Measurements from ENCODE around the gene IPO13.

IPO13 gene

DNA sequence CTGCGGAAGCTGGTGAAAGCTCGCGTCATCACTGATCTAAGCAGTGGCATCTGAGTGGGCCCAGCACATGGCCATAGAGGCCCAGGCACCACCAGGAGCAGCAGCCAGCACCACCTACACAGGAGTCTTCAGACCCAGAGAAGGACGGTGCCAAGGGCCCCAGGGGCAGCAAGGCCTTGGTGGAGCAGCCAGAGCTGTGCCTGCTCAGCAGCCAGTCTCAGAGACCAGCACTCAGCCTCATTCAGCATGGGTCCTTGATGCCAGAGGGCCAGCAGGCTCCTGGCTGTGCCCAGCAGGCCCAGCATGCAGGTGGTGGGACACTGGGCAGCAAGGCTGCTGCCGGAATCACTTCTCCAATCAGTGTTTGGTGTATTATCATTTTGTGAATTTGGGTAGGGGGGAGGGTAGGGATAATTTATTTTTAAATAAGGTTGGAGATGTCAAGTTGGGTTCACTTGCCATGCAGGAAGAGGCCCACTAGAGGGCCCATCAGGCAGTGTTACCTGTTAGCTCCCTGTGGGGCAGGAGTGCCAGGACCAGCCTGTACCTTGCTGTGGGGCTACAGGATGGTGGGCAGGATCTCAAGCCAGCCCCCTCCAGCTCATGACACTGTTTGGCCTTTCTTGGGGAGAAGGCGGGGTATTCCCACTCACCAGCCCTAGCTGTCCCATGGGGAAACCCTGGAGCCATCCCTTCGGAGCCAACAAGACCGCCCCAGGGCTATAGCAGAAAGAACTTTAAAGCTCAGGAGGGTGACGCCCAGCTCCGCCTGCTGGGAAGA is 16.4 kb upstream of the IPO13 start:
- Histone ChIP-seq H3K4me2 (ENCODE audit: insufficient read depth, low read length) (no peak overlapping the region), H3K27ac (ENCODE audit: low read length) (no peak overlapping the region)
- 0 out of 3 replicates have a peak, but pooled peaks have one; percentile 39 for ATAC-seq (ENCODE audit: insufficient read depth, low read depth)

DNA sequence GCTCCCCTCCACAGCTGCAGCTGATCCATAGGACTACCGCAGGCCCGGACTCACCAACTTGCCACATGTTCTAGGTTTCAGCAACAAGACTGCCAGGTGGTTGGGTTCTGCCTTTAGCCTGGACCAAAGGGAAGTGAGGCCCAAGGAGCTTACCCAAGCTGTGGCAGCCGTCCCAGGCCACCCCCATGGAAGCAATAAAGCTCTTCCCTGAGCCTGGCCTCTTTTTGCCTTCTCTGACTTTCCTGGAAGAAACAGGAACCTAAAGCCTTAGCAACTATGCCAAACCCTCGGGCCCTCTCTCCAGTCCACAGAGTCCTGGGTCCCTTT is 15.8 kb upstream of the IPO13 start:
- DNase-seq (no peak), ATAC-seq (ENCODE audit: insufficient read depth, low read depth) (no peak)
- Histone ChIP-seq H3K27ac (ENCODE audit: low read length) (no peak overlapping the region), H3K9ac (ENCODE audit: low read depth, low read length) (no peak overlapping the region), H3K27me3 (ENCODE audit: insufficient read depth, low read length, poor library complexity) (no peaks in the 10 kb centered on the region), H3K4me2 (ENCODE audit: insufficient read depth, low read length) (no peak overlapping the region), H3K36me3 (ENCODE audit: insufficient read depth, low read length) (peaks cover 7% of the 10 kb centered on the region), H3K79me2 (ENCODE audit: insufficient read depth, low read length) (no peaks in the 10 kb centered on the region), H2AFZ (ENCODE audit: low read depth, low read length) (no peak overlapping the region), H3K9me3 (ENCODE audit: insufficient read depth, low read length, severe bottlenecking) (no peaks in the 10 kb centered on the region), H4K20me1 (ENCODE audit: insufficient read depth, low read length) (no peaks in the 10 kb centered on the region), H3K4me1 (ENCODE audit: insufficient read depth, low read length) (no peaks in the 10 kb centered on the region), H3K4me3 (ENCODE audit: low read depth in 1 of 2, low read length in 2 of 2) (no peak overlapping the region)
- TF ChIP-seq, protein P1, sequence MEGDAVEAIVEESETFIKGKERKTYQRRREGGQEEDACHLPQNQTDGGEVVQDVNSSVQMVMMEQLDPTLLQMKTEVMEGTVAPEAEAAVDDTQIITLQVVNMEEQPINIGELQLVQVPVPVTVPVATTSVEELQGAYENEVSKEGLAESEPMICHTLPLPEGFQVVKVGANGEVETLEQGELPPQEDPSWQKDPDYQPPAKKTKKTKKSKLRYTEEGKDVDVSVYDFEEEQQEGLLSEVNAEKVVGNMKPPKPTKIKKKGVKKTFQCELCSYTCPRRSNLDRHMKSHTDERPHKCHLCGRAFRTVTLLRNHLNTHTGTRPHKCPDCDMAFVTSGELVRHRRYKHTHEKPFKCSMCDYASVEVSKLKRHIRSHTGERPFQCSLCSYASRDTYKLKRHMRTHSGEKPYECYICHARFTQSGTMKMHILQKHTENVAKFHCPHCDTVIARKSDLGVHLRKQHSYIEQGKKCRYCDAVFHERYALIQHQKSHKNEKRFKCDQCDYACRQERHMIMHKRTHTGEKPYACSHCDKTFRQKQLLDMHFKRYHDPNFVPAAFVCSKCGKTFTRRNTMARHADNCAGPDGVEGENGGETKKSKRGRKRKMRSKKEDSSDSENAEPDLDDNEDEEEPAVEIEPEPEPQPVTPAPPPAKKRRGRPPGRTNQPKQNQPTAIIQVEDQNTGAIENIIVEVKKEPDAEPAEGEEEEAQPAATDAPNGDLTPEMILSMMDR (IDR thresholded peaks at IDR 0.05; ENCODE audit: borderline replicate concordance, extremely low read depth, low read length, poor library complexity, severe bottlenecking), result no peak
- TF ChIP-seq EZH2 (IDR thresholded peaks at IDR 0.05; ENCODE audit: borderline replicate concordance, low read depth, low read length, severe bottlenecking), result no peak

More for the DNA sequence above, 16.4 kb upstream of the IPO13 start:
- H3K36me3 ChIP-seq (ENCODE audit: insufficient read depth, low read length), result peaks cover 7% of the 10 kb centered on the region
- no peaks in the 10 kb centered on the region for H3K27me3 ChIP-seq (ENCODE audit: insufficient read depth, low read length, poor library complexity)
- H3K9me3 ChIP-seq (ENCODE audit: insufficient read depth, low read length, severe bottlenecking), result no peaks in the 10 kb centered on the region
- H2AFZ ChIP-seq (ENCODE audit: low read depth, low read length), result no peak overlapping the region
- no peak overlapping the region for H3K9ac ChIP-seq (ENCODE audit: low read depth, low read length)
- no peak overlapping the region for H3K4me3 ChIP-seq (ENCODE audit: low read depth in 1 of 2, low read length in 2 of 2)
- no peak for DNase-seq
- TF ChIP-seq, protein P1 (IDR thresholded peaks at IDR 0.05; ENCODE audit: borderline replicate concordance, extremely low read depth, low read length, poor library complexity, severe bottlenecking), result peak; percentile 61
- no peak for TF ChIP-seq EZH2 (IDR thresholded peaks at IDR 0.05; ENCODE audit: borderline replicate concordance, low read depth, low read length, severe bottlenecking)
- H4K20me1 ChIP-seq (ENCODE audit: insufficient read depth, low read length), result no peaks in the 10 kb centered on the region
- H3K4me1 ChIP-seq (ENCODE audit: insufficient read depth, low read length), result no peaks in the 10 kb centered on the region
- no peaks in the 10 kb centered on the region for H3K79me2 ChIP-seq (ENCODE audit: insufficient read depth, low read length)

DNA sequence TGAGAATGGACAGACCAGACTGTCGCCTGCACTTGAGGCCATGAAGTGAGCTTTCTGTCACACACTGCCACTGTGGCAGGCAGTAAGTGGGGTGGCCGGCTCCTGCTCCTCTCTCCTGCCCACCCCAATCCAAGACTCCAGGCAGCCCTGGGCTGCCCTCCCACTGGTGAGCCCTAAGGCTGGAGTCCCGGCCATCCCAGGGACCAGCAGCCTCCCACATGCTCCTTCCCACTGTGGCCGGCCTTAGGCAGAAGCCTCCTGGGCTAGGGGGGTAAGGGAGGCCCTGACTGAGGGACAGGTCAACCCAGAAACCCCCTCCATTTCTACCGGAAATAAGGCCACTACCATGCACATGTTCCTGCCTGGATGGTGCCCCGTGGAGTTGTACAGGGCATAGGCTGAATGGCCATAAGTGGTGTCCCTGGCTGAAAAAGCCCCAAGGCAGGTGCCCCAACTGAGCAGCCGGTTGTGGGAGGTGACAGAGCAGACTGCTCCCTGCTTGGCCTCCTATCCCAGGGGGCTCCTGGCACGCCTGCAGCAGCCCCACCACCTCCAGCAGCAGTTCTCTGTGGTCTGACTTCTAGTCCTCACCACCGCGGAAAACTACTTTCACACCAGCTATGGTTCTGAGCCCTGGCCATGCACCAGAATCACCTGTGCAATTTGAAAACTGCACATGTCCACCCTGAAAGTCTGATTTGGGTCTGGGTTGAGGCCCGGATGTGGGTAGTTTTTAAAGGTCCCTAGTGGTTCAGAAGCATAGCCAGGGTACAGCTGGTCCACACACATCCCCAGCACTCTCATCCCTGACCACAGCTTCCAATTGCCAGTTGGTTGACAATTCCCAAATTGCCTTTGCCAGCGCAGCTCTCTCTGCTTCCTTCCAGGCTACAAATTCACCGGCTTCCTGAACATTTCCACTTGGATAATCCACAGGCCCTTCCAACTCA is 14.8 kb upstream of the IPO13 start:
- ATAC-seq (ENCODE audit: insufficient read depth, low read depth) (no peak), DNase-seq (no peak)
- Histone ChIP-seq H3K4me1 (ENCODE audit: insufficient read depth, low read length) (no peaks in the 10 kb centered on the region), H2AFZ (ENCODE audit: low read depth, low read length) (no peak overlapping the region), H3K4me2 (ENCODE audit: insufficient read depth, low read length) (no peak overlapping the region), H3K36me3 (ENCODE audit: insufficient read depth, low read length) (peaks cover 7% of the 10 kb centered on the region), H3K9me3 (ENCODE audit: insufficient read depth, low read length, severe bottlenecking) (no peaks in the 10 kb centered on the region), H4K20me1 (ENCODE audit: insufficient read depth, low read length) (no peaks in the 10 kb centered on the region), H3K9ac (ENCODE audit: low read depth, low read length) (no peak overlapping the region), H3K79me2 (ENCODE audit: insufficient read depth, low read length) (no peaks in the 10 kb centered on the region), H3K27ac (ENCODE audit: low read length) (no peak overlapping the region), H3K27me3 (ENCODE audit: insufficient read depth, low read length, poor library complexity) (no peaks in the 10 kb centered on the region), H3K4me3 (ENCODE audit: low read depth in 1 of 2, low read length in 2 of 2) (no peak overlapping the region)
- TF ChIP-seq, protein P1 (IDR thresholded peaks at IDR 0.05; ENCODE audit: borderline replicate concordance, extremely low read depth, low read length, poor library complexity, severe bottlenecking), result no peak
